GM12873 (cell line): ENCODE results near the gene ULK4.

Experiments
- TF ChIP-seq, protein P1 (sequence below): IDR thresholded peaks from 2 replicates; pipeline ENCODE4 v1.5.1; 2012; ENCODE audit warnings: low read depth, mild to moderate bottlenecking, moderate library complexity, low read length, control low read depth; ENCODE audit not compliant: insufficient read depth; ENCODE audit errors: missing control alignments

ULK4 gene

DNA sequence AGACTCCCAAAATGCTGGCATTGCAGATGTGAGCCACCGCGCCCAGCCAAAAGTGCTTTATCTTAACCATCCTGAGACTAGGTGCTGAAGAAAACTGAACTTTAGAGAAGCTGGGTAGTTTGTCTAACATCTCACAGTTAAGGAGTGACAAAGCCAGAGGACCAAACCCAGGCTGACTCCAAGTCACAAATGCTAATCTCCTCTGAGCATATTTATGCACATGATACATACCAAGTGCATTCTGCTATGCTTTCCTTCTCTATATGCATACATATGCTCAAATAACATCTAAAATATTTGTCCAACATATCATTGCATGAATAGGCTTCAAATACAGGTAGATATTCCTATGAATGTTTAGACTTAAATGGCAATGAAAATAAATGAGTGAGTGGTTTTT, 505.7 kb downstream of the ULK4 start:
- TF ChIP-seq, protein P1, sequence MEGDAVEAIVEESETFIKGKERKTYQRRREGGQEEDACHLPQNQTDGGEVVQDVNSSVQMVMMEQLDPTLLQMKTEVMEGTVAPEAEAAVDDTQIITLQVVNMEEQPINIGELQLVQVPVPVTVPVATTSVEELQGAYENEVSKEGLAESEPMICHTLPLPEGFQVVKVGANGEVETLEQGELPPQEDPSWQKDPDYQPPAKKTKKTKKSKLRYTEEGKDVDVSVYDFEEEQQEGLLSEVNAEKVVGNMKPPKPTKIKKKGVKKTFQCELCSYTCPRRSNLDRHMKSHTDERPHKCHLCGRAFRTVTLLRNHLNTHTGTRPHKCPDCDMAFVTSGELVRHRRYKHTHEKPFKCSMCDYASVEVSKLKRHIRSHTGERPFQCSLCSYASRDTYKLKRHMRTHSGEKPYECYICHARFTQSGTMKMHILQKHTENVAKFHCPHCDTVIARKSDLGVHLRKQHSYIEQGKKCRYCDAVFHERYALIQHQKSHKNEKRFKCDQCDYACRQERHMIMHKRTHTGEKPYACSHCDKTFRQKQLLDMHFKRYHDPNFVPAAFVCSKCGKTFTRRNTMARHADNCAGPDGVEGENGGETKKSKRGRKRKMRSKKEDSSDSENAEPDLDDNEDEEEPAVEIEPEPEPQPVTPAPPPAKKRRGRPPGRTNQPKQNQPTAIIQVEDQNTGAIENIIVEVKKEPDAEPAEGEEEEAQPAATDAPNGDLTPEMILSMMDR: no peak

DNA sequence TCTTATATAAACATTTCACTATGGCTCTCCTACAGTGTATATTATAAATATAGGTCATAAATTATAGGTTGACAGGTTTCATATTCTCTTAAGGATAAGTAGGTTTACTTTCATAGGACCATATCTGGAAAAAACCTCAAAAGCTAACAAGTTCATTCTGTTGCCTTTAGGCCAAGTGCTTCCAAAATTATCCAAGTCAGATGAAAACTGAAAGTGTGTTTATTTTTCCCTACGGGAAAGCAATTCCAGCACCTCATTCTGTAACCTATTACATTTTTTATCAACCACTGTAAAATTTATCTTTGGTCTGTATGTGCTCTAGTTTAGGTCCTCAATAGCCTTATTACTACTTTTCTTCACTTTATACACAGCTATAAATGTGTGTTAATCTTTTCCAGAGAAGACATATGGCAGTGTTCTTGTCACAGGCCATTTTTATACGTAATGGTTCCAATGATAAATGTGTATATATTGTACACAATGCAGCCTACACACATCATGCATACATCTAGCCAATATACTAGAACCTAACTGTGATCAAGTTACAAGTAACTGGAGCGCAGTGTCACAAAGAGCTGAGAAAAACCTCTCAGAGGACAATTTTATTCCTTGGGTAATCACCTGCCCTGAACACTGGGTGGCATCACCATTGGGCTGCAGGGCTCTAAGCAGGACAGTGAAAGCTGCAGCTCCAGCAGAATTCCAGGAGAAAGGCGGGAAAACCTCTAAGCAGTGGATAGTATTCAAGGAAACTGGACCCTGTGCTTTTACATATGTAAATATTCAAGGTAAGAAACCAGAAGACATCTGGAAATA, 511.3 kb downstream of the ULK4 start:
- TF ChIP-seq, protein P1: no peak

DNA sequence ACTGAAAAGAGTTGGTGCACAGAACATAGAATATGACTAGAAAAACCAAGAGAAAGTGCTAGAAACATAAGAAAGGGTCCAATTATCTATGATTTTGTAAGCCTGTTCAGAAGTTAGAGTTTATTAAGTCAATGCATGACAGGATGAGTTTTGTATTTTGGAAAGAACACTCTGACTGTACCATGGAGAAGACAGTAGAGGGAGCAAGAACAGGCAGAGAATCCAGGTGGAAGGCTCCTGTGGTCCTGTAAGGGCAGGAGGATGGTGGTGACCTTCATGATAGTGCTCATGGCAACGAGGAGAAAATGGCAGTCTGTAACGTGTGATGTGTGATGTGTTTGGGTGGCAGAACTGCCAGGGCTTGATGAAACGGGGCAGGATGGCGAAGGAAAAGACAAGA, 513.5 kb downstream of the ULK4 start:
- TF ChIP-seq, protein P1: no peak

DNA sequence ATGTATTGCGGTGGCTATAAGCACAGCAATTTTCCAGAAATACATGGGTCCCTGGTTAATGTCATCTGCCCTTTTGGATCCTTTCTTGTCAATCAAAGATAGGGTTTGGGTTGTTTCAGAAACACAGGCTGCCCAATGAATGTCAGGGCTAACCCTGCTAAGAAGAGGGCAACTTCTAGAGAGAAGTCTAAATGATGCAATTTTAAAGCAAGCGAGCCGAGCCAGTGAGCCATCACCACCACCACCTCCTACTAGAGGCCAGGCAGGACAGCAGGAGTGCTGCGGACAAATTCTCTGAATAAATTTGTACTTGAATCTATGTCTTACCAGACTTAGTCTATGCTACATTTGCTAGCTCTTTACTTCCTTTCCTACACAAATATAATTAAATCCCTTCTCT, 514.2 kb downstream of the ULK4 start:
- TF ChIP-seq, protein P1: no peak

DNA sequence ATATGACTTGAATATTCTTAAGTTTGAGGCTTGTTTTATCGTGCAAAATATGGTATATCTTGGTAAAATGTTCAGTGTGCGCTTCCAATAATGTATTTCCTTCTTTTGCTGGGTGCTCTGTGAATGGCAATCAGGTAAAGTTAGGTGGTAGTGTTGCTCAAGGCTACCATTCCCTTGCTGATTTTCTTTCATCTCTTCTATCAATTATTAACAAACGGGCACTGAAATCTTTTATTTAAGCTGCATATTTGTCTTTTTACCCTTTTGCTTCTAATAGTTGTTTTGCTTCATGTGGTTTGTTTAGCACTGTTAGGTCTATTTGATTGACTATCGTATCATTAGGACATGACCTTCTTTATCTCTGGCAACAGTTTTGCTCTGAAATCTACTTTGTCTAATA, 520.3 kb downstream of the ULK4 start:
- TF ChIP-seq, protein P1: no peak

DNA sequence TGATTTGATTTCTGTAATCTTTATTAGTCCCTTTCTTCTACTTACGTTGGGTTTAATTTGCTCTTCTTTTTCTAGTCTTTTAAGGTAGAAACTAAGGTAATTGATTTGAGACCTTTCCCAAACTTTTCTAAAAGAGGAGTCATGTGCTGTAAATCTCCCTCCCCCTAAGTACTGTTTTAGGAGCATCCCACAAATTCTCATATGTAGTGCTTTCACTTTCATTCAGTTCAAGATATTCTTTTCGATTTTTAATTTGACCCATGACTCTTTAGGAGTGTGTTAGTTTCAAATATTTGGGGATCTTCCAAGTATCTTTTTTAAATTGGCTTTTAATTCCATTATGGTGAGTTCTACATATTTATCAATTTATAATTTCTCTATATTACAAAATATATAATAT, 520.8 kb downstream of the ULK4 start:
- TF ChIP-seq, protein P1: no peak

DNA sequence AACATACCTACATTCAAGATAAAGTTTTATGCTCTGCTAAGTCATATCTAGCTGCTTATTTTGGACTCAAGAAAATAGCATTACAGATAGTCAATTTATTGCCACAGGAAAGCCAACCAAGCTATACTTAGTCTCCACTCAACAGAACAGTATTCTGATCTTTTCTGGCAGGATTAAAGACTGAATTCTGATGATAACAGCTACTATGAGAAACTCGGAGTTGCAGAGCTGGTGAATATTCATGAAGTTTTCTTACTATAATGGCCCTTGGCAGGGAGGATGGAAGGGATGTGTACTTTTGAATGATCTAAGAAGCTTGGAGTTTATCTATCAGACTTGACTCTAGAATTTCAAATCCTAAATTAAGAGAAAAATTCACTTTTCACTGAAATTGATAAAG, 524.9 kb downstream of the ULK4 start:
- TF ChIP-seq, protein P1: no peak
